GM06990 (cell line): ENCODE measurements around the gene TBCD.

Source experiments
- DNase-seq: peaks from one replicate; pipeline ENCODE4 v3.0.0-alpha.2; 2011; ENCODE audit not compliant: insufficient read length; ENCODE audit errors: extremely low read depth
- H3K27me3 ChIP-seq: replicated peaks from 2 replicates; pipeline ENCODE4 v1.6.0; 2011; ENCODE audit warnings: low read length; ENCODE audit not compliant: control insufficient read depth, insufficient read depth
- H3K36me3 ChIP-seq: 2 replicates; pipeline ENCODE4 v1.5.1; 2011; ENCODE audit warnings: low read length; ENCODE audit not compliant: control insufficient read depth, insufficient read depth
- H3K4me3 ChIP-seq: replicated peaks from 2 replicates; pipeline ENCODE4 v1.5.1; 2011; ENCODE audit warnings: low read depth, mild to moderate bottlenecking, control low read depth, low read length
- CTCF ChIP-seq: IDR thresholded peaks from 2 replicates; pipeline ENCODE4 v1.5.1; 2011; ENCODE audit warnings: low read length, control low read depth, mild to moderate bottlenecking, inconsistent platforms; ENCODE audit not compliant: insufficient read depth, poor library complexity, severe bottlenecking

TBCD gene

GRCh38 chr17:82875407-82875856, 123.6 kb downstream of the TBCD start:
- no peak for DNase-seq
- H3K4me3 ChIP-seq, result no peak overlapping the region
- no peaks in the 10 kb centered on the region for H3K27me3 ChIP-seq
- TF ChIP-seq CTCF, result no peak
- peaks cover 6% of the 10 kb centered on the region for H3K36me3 ChIP-seq

- DNase-seq, result no peak
- TF ChIP-seq CTCF, result no peak
- Histone ChIP-seq H3K4me3 (no peak overlapping the region), H3K36me3 (peaks cover 2% of the 10 kb centered on the region), H3K27me3 (no peaks in the 10 kb centered on the region)
These were observed 124.3 kb downstream of the TBCD start for GRCh38 chr17:82876149-82876548.

GRCh38 chr17:82876602-82877379, 124.9 kb downstream of the TBCD start:
- DNase-seq, result no peak
- TF ChIP-seq CTCF, result no peak

GRCh38 chr17:82878527-82878926, 126.7 kb downstream of the TBCD start:
- DNase-seq, result no peak
- no peak for TF ChIP-seq CTCF
- Histone ChIP-seq H3K4me3 (no peak overlapping the region), H3K36me3 (peaks cover 2% of the 10 kb centered on the region), H3K27me3 (no peaks in the 10 kb centered on the region)

More at GRCh38 chr17:82876602-82877379, 124.9 kb downstream of the TBCD start:
- no peak overlapping the region for H3K4me3 ChIP-seq
- H3K27me3 ChIP-seq, result no peaks in the 10 kb centered on the region
- H3K36me3 ChIP-seq, result peaks cover 2% of the 10 kb centered on the region

- H3K36me3 ChIP-seq, result peaks cover 2% of the 10 kb centered on the region
- no peak for TF ChIP-seq CTCF
- no peak for DNase-seq
- H3K27me3 ChIP-seq, result no peaks in the 10 kb centered on the region
- no peak overlapping the region for H3K4me3 ChIP-seq
These were observed 127.4 kb downstream of the TBCD start for GRCh38 chr17:82879241-82879640.
